Measurements from ENCODE around the gene RBM19. TPM values are rescaled to one million over a fixed set of nuclear protein-coding genes. Genes with fewer than 3 reads are reported as not detected.

Gene RBM19
- total RNA-seq, 1 donor from 2014 or later = 77.0 TPM

- Mint-ChIP-seq H3K4me1 (peaks cover under 1% of the 10 kb centered on the region), H3K27ac (no peak overlapping the region), H3K27me3 (no peaks in the 10 kb centered on the region), H3K4me3 (no peak overlapping the region), H3K36me3 (ENCODE audit: low read depth) (peaks cover 24% of the 10 kb centered on the region), H3K9me3 (no peaks in the 10 kb centered on the region)
- intact Hi-C loops (cut with micrococcal nuclease) = no loop called here
- CTCF ChIA-PET = no interaction called here
- TF ChIP-seq, protein P1, sequence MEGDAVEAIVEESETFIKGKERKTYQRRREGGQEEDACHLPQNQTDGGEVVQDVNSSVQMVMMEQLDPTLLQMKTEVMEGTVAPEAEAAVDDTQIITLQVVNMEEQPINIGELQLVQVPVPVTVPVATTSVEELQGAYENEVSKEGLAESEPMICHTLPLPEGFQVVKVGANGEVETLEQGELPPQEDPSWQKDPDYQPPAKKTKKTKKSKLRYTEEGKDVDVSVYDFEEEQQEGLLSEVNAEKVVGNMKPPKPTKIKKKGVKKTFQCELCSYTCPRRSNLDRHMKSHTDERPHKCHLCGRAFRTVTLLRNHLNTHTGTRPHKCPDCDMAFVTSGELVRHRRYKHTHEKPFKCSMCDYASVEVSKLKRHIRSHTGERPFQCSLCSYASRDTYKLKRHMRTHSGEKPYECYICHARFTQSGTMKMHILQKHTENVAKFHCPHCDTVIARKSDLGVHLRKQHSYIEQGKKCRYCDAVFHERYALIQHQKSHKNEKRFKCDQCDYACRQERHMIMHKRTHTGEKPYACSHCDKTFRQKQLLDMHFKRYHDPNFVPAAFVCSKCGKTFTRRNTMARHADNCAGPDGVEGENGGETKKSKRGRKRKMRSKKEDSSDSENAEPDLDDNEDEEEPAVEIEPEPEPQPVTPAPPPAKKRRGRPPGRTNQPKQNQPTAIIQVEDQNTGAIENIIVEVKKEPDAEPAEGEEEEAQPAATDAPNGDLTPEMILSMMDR (IDR thresholded peaks at IDR 0.05) = no peak
- DNase-seq = no peak
- POLR2A ChIA-PET = no interaction called here
- no peak for ATAC-seq (ENCODE audit: low read depth)
Measured at GRCh38 chr12:113827539-113828114, 138.5 kb downstream of the RBM19 start.

GRCh38 chr12:113826805-113827538 is 139.2 kb downstream of the RBM19 start:
- H3K27ac Mint-ChIP-seq = no peak overlapping the region

GRCh38 chr12:113825705-113826104 is 140.4 kb downstream of the RBM19 start:
- intact Hi-C loops (cut with micrococcal nuclease) = no loop called here
- TF ChIP-seq, protein P1 (IDR thresholded peaks at IDR 0.05) = no peak
- ChIA-PET POLR2A (no interaction called here), CTCF (no interaction called here)
- Mint-ChIP-seq H3K27me3 (no peaks in the 10 kb centered on the region), H3K4me3 (no peak overlapping the region), H3K36me3 (ENCODE audit: low read depth) (peaks cover 34% of the 10 kb centered on the region), H3K27ac (no peak overlapping the region), H3K9me3 (no peaks in the 10 kb centered on the region), H3K4me1 (no peaks in the 10 kb centered on the region)
- ATAC-seq (ENCODE audit: low read depth) (no peak), DNase-seq (no peak)

More at GRCh38 chr12:113826805-113827538, 139.2 kb downstream of the RBM19 start:
- no peak for ATAC-seq (ENCODE audit: low read depth)
- no peak for DNase-seq
- intact Hi-C loops (cut with micrococcal nuclease) = no loop called here
- ChIA-PET POLR2A (no interaction called here), CTCF (no interaction called here)
- H3K27me3 Mint-ChIP-seq = no peaks in the 10 kb centered on the region
- H3K36me3 Mint-ChIP-seq (ENCODE audit: low read depth) = peaks cover 29% of the 10 kb centered on the region
- no peaks in the 10 kb centered on the region for H3K4me1 Mint-ChIP-seq
- H3K9me3 Mint-ChIP-seq = no peaks in the 10 kb centered on the region
- TF ChIP-seq, protein P1 (IDR thresholded peaks at IDR 0.05) = no peak
- H3K4me3 Mint-ChIP-seq = no peak overlapping the region

- no peaks in the 10 kb centered on the region for H3K4me1 Mint-ChIP-seq
- H3K27me3 Mint-ChIP-seq = no peaks in the 10 kb centered on the region
- H3K9me3 Mint-ChIP-seq = no peaks in the 10 kb centered on the region
- no peak for ATAC-seq (ENCODE audit: low read depth)
- no peak overlapping the region for H3K4me3 Mint-ChIP-seq
- POLR2A ChIA-PET = no interaction called here
- CTCF ChIA-PET = no interaction called here
- no peak for DNase-seq
- intact Hi-C loops (cut with micrococcal nuclease) = no loop called here
- H3K36me3 Mint-ChIP-seq (ENCODE audit: low read depth) = peaks cover 44% of the 10 kb centered on the region
- H3K27ac Mint-ChIP-seq = no peak overlapping the region
- TF ChIP-seq, protein P1 (IDR thresholded peaks at IDR 0.05) = no peak
Measured at GRCh38 chr12:113823816-113824215, 142.3 kb downstream of the RBM19 start.

- ATAC-seq (ENCODE audit: low read depth) (no peak), DNase-seq (no peak)
- H3K36me3 Mint-ChIP-seq (ENCODE audit: low read depth) = peaks cover 44% of the 10 kb centered on the region
- ChIA-PET POLR2A (no interaction called here), CTCF (no interaction called here)
- H3K4me1 Mint-ChIP-seq = no peaks in the 10 kb centered on the region
- TF ChIP-seq, protein P1 (IDR thresholded peaks at IDR 0.05) = no peak
- H3K4me3 Mint-ChIP-seq = no peak overlapping the region
- H3K9me3 Mint-ChIP-seq = no peaks in the 10 kb centered on the region
- intact Hi-C loops (cut with micrococcal nuclease) = no loop called here
- no peaks in the 10 kb centered on the region for H3K27me3 Mint-ChIP-seq
- no peak overlapping the region for H3K27ac Mint-ChIP-seq
Measured at GRCh38 chr12:113823016-113823415, 143.1 kb downstream of the RBM19 start.
